HG03280 (cell line): Measurements from ENCODE around the gene AFAP1.

Experiments
- ATAC-seq: cut with Tn5 transposase; IDR thresholded peaks from one replicate; pipeline ENCODE4 v1.9.1; 2021; ENCODE audit warnings: mild to moderate bottlenecking, moderate library complexity; ENCODE audit not compliant: unreplicated experiment

The AFAP1 gene

GRCh38 chr4:7726665-7727413 lies 212.8 kb downstream of the AFAP1 start:
- no peak for ATAC-seq

- ATAC-seq: no peak
Measured at GRCh38 chr4:7725951-7726350, 213.7 kb downstream of the AFAP1 start.

- ATAC-seq: no peak
Measured at GRCh38 chr4:7723625-7724024, 216.0 kb downstream of the AFAP1 start.

- ATAC-seq: no peak
Measured at GRCh38 chr4:7722766-7723387, 216.8 kb downstream of the AFAP1 start.

GRCh38 chr4:7721984-7722551 lies 217.6 kb downstream of the AFAP1 start:
- ATAC-seq: no peak

GRCh38 chr4:7719354-7720174 lies 220.1 kb downstream of the AFAP1 start:
- no peak for ATAC-seq

- ATAC-seq: no peak
Measured at GRCh38 chr4:7717946-7718490, 221.6 kb downstream of the AFAP1 start.

- no peak for ATAC-seq
Measured at GRCh38 chr4:7717161-7717560, 222.5 kb downstream of the AFAP1 start.

- ATAC-seq: no peak
Measured at GRCh38 chr4:7716010-7716721, 223.5 kb downstream of the AFAP1 start.

GRCh38 chr4:7715271-7716009 lies 224.2 kb downstream of the AFAP1 start:
- ATAC-seq: no peak

- ATAC-seq: no peak
Measured at GRCh38 chr4:7714738-7715137, 224.9 kb downstream of the AFAP1 start.

- no peak for ATAC-seq
Measured at GRCh38 chr4:7714176-7714575, 225.5 kb downstream of the AFAP1 start.

GRCh38 chr4:7713757-7714156 lies 225.9 kb downstream of the AFAP1 start:
- no peak for ATAC-seq

GRCh38 chr4:7712021-7712671 lies 227.5 kb downstream of the AFAP1 start:
- ATAC-seq: no peak

- no peak for ATAC-seq
Measured at GRCh38 chr4:7711307-7711963, 228.2 kb downstream of the AFAP1 start.

GRCh38 chr4:7710576-7711306 lies 228.9 kb downstream of the AFAP1 start:
- no peak for ATAC-seq

- ATAC-seq: no peak
Measured at GRCh38 chr4:7710126-7710525, 229.5 kb downstream of the AFAP1 start.

- ATAC-seq: no peak
Measured at GRCh38 chr4:7709431-7709830, 230.2 kb downstream of the AFAP1 start.
